Stimulated activated CD8-positive, alpha-beta memory T cell treated with anti-CD3 and anti-CD28 coated beads, Interleukin-4, amount 100 ng/mL, for 4 hours (primary cell): ENCODE results near the gene BICDL2.

Experiments used
- DNase-seq, 2 donors: peaks; one replicate each; pipeline ENCODE4 v3.0.0-alpha.2; 2020; ENCODE audit warnings: low read depth in 2 of 2, low spot score in 1 of 2

The BICDL2 gene

GRCh38 chr16:3026003-3026378 is 10.8 kb downstream of the BICDL2 start:
- no peak for DNase-seq

DNA sequence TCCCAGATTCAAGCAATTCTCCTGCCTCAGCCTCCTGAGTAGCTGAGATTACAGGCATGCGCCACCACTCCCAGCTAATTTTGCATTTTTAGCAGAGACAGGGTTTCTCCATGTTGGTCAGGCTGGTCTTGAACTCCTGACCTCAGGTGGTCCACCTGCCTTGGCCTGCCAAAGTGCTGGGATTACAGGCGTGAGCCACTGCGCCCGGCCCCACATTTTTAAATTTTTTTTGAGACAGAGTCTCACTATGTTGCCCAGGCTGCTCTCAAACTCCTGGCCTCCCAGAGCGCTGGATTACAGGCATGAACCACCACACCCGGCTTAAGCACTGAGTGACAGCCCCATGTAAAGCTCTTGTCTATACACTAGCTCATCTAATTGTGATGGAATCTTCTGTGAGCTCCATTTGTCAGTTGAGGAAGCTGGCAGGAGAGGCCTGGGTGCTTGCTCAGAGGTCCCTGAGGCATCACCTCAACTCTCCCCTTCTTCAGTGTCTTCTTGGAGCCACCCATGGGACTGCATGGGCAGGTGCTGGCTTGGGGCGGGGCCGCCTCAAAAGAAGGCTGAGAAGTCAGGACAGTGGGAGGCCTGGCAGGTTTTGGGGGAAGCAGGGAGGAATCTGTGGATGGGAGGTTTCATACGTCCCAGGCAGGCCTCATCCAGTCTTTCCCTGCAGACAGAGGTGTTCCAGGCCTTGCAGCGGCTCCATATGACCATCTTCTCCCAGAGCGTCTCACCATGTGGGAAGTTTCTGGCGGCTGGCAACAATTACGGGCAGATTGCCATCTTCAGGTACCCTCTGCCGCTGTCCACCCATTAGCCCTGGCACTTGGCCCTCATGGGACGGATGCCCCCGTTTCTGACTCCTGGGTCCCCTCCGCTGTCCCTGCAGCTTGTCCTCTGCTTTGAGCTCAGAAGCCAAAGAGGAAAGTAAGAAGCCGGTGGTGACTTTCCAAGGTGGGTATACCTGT is 11.4 kb downstream of the BICDL2 start:
- no peak for DNase-seq

GRCh38 chr16:3023669-3024478 is 12.9 kb downstream of the BICDL2 start, which contains the start of the genes HCFC1R1 and THOC6:
HCFC1R1 (minus strand) TSS chr16:3023942; CDS start chr16:3023941, 1 bp downstream.
THOC6 (plus strand) TSS chr16:3024035; CDS start chr16:3024327, 292 bp downstream.
- DNase-seq = peak; percentile 89 to 90

- no peak for DNase-seq
Measured at GRCh38 chr16:3023415-3023668, 13.4 kb downstream of the BICDL2 start.

GRCh38 chr16:3022684-3023414 is 13.9 kb downstream of the BICDL2 start:
- DNase-seq = no peak

DNA sequence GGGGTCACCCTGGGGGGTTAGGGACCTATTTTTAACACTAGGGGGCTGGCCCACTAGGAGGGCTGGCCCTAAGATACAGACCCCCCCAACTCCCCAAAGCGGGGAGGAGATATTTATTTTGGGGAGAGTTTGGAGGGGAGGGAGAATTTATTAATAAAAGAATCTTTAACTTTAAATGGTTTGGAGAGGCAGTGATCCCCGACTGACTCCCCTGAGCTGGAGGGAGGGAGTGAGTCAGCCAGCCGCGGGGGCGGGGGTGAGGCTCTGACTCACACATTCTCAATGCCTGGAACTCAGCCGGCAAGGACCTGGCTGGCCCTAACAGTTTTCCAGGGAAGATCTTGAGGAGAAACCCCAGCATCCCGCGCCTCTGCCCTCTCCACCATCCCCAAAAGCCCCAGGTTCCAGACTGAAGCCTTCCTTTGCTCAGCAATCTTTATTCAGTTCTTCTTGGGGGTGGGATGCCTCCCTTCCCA is 14.5 kb downstream of the BICDL2 start:
- peak; percentile 87 for DNase-seq

DNA sequence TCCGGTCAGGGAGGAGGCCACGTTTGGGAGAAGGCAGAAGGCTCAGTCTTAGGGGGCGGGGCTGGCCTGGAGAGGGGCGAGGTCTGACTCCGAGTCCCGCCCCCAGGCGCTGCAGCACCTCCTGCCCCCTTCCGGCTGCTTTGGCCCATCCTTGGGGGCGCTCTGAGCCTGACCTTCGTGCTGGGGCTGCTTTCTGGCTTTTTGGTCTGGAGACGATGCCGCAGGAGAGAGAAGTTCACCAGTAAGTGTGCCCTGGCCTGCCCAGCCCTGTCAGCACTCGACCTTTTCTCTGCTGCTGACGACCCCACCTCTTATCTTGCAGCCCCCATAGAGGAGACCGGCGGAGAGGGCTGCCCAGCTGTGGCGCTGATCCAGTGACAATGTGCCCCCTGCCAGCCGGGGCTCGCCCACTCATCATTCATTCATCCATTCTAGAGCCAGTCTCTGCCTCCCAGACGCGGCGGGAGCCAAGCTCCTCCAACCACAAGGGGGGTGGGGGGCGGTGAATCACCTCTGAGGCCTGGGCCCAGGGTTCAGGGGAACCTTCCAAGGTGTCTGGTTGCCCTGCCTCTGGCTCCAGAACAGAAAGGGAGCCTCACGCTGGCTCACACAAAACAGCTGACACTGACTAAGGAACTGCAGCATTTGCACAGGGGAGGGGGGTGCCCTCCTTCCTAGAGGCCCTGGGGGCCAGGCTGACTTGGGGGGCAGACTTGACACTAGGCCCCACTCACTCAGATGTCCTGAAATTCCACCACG is 15.1 kb downstream of the BICDL2 start:
- DNase-seq = peak; percentile 65 to 82

GRCh38 chr16:3020604-3021448 is 15.9 kb downstream of the BICDL2 start:
- DNase-seq = peak in 1 of 2 donors; percentile 68

DNA sequence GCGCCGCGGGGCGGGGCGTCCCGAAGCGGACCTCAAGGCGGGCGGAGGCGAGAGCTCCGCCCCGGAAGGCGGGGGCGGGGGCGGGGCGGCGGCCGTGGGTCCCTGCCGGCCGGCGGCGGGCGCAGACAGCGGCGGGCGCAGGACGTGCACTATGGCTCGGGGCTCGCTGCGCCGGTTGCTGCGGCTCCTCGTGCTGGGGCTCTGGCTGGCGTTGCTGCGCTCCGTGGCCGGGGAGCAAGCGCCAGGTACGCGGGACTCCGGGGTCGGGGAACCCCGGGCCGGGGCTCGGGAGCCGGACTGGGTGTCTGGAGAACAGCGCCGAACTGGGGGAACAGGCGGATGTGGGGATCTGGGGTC is 16.5 kb downstream of the BICDL2 start, which contains the start of gene TNFRSF12A:
TNFRSF12A (plus strand) TSS at position 122 of the 357 bp plus-strand sequence; CDS start at position 152, 30 bp downstream.
- peak in 1 of 2 donors; percentile 54 for DNase-seq

DNA sequence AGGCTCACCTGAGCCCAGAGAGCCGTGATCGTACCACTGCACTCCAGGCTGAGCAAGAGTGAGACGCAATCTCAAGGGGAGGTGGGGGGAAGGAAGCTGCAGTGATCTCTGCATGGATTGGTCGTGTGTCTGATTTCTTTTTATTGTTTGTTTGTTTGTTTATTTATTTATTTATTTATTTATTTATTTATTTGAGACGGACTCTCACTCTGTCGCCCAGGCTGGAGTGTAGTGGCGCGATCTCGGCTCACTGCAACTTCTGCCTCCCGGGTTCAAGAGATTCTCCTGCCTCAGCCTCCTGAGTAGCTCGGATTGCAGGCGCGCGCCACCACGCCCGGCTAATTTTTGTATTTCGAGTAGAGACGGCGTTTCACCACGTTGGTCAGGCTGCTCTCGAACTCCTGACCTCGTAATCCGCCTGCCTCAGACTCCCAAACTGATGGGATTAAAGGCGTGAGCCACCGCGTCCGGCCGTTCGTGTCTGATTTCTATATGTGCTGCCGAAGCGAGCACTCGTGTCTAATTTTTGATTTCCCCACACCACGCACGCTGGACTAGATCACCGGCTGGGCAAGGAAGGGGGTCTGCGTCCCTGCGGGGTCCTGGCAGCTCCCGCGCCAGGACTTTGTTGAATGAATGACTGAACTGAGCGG is 17.0 kb downstream of the BICDL2 start:
- no peak for DNase-seq

- DNase-seq = no peak
Measured at GRCh38 chr16:3017794-3018506, 18.8 kb downstream of the BICDL2 start, which contains the start of gene CLDN6. CLDN6 (minus strand) TSS chr16:3018183; CDS start chr16:3016021, 2,162 bp downstream.

GRCh38 chr16:3017344-3017743 is 19.4 kb downstream of the BICDL2 start:
- no peak for DNase-seq

DNA sequence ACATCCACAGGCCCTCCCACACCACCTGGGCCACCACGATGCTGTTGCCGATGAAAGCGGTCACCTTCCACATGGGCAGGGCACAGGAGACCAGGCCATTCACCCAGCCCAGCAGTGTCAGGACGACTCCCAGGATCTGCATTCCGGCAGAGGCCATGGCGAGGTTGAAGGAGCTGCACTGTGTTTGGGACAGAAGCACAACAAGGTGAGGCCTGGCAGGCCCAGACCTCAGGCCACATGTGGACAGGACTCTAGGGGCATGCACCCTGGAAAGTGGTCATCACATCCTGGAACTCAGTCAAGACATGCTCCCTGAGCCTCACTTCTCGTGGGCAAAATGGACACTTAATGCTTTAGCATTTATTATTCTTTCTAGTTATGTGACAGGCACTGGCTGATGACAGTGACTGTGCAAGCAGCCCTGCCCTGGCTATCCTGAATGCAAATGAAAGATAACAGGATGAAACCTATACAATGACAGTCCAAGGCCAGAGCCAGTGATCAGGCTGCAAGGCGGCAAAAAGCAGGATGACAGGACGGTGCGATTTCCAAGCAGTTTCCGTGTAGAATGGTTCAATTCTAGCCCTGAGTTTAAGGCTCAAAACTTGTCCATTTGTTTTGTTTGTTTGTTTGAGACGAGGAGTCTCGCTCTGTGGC is 20.8 kb downstream of the BICDL2 start:
- no peak for DNase-seq

GRCh38 chr16:3014971-3015370 is 21.8 kb downstream of the BICDL2 start:
- no peak for DNase-seq

- DNase-seq = no peak
Measured at GRCh38 chr16:3013998-3014690, 22.6 kb downstream of the BICDL2 start.

- DNase-seq = no peak
Measured at GRCh38 chr16:3013491-3013951, 23.2 kb downstream of the BICDL2 start.

DNA sequence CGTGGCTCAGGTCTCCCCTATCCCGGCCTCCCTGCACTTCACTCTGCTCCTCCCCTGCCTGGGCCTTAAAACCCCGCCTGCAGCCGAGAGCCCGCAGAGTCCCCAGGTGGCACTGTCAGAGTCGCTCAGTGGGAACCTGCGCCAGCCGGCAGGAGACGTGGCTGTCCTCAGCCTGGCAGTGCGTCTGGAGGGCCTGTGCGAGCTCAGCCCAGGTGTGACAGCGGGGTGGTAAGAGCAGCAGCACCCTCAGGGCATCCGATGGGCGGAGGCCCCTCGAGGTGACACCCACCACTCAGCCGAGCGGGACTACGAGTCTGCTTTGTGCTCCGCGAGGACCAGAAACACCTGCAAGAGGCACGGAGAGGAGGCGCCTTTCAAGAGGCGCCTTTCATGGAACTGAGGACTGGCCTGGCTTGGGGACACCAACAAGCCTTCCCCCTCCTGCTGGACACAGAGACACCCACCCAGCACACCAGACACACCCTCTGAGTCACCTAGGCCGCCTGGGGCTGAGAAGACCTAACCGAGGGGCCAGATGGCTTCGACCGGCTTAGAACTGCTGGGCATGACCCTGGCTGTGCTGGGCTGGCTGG is 23.8 kb downstream of the BICDL2 start, which contains the start of gene CLDN9:
CLDN9 (plus strand) TSS at position 96 of the 593 bp plus-strand sequence; CDS start at position 536, 440 bp downstream.
- no peak for DNase-seq
